Fibroblast of lung (primary cell): ENCODE measurements around the gene EPS8. TPM values are rescaled to one million over a fixed set of nuclear protein-coding genes. Genes with fewer than 3 reads are reported as not detected.

ENCODE experiments used
- DNase-seq, 2 donors: peaks; one replicate each; pipeline versions ENCODE4 v3.0.0 to v3.0.0-alpha.2; 2010; ENCODE audit warnings: low read depth in 2 of 2
- H2AFZ ChIP-seq: 2 replicates; pipeline ENCODE4 v1.5.1; 2012; ENCODE audit warnings: low read length, control low read depth, inconsistent platforms
- H3K27ac ChIP-seq: 2 replicates; pipeline ENCODE4 v1.5.1; 2011; ENCODE audit warnings: low read length, control low read depth; ENCODE audit not compliant: insufficient read depth
- H3K27me3 ChIP-seq: 2 replicates; pipeline ENCODE4 v1.5.1; 2011; ENCODE audit warnings: mild to moderate bottlenecking, low read length; ENCODE audit not compliant: control insufficient read depth, insufficient read depth
- H3K36me3 ChIP-seq: 2 replicates; pipeline ENCODE4 v1.5.1; 2011; ENCODE audit warnings: low read length; ENCODE audit not compliant: control insufficient read depth, insufficient read depth
- H3K4me1 ChIP-seq: 2 replicates; pipeline ENCODE4 v1.5.1; 2011; ENCODE audit warnings: low read length; ENCODE audit not compliant: control insufficient read depth, insufficient read depth; ENCODE audit errors: extremely low read depth
- H3K4me2 ChIP-seq: 2 replicates; pipeline ENCODE4 v1.5.1; 2011; ENCODE audit warnings: low read length, control low read depth; ENCODE audit not compliant: insufficient read depth; ENCODE audit errors: extremely low read depth
- H3K4me3 ChIP-seq, 4 experiments: fragments of 200-600 bp in 1 of 4; sonication (generic) in 1 of 4; replicated peaks in 1 of 4; 2 replicates each; pipeline ENCODE4 v1.5.1; 2011 to 2016; ENCODE audit warnings: low read length in 4 of 4, low read depth in 3 of 4, mild to moderate bottlenecking in 3 of 4, control low read depth in 2 of 4, inconsistent platforms in 1 of 4, mixed read lengths in 1 of 4; ENCODE audit not compliant: insufficient read depth in 1 of 4; ENCODE audit errors: control extremely low read depth in 1 of 4
- H3K79me2 ChIP-seq: 2 replicates; pipeline ENCODE4 v1.5.1; 2012; ENCODE audit warnings: mild to moderate bottlenecking, low read length, inconsistent platforms; ENCODE audit not compliant: control insufficient read depth, insufficient read depth
- H3K9ac ChIP-seq: 2 replicates; pipeline ENCODE4 v1.5.1; 2011; ENCODE audit warnings: mild to moderate bottlenecking, low read length, control low read depth; ENCODE audit not compliant: insufficient read depth
- H3K9me3 ChIP-seq: 2 replicates; pipeline ENCODE4 v1.5.1; 2012; ENCODE audit warnings: low read depth, low read length; ENCODE audit not compliant: control insufficient read depth, insufficient read depth
- H4K20me1 ChIP-seq: 2 replicates; pipeline ENCODE4 v1.5.1; 2011; ENCODE audit warnings: low read length; ENCODE audit not compliant: control insufficient read depth, insufficient read depth; ENCODE audit errors: extremely low read depth
- EZH2 ChIP-seq: IDR thresholded peaks from 2 replicates; pipeline ENCODE4 v1.5.1; 2012; ENCODE audit warnings: low read length, control low read depth, mild to moderate bottlenecking; ENCODE audit errors: missing control alignments
- polyA plus RNA-seq, 2 donors: library from polyadenylated mRNA; depleted of rRNA in 1 of 2; stranded (reverse) in 1 of 2; unstranded in 1 of 2; fragments of >200 nt; gene quantifications; 2 replicates each; pipeline ENCODE4 v1.2.1, GENCODE V29; 2011 to 2012; ENCODE audit warnings: missing spikeins in 1 of 2
- total RNA-seq: library from RNA; depleted of rRNA; stranded (reverse); fragments of >200 nt; gene quantifications from 2 replicates; pipeline ENCODE4 v1.2.1, GENCODE V29; 2014
- TF ChIP-seq, protein P1 (sequence below), 2 donors: IDR thresholded peaks in 1 of 2; conservative IDR thresholded peaks in 1 of 2; 1 replicate in 1 of 2; 2 replicates in 1 of 2; pipeline ENCODE4 v1.5.1; 2011 to 2012; ENCODE audit warnings: low read length in 2 of 2, control low read depth in 1 of 2, inconsistent platforms in 1 of 2, low read depth in 1 of 2, mild to moderate bottlenecking in 1 of 2

EPS8 gene
- total and polyA plus RNA-seq, 2 donors (not counting 1 experiment from before 2014, with no cell fraction given): 96.3 to 108 TPM

DNA sequence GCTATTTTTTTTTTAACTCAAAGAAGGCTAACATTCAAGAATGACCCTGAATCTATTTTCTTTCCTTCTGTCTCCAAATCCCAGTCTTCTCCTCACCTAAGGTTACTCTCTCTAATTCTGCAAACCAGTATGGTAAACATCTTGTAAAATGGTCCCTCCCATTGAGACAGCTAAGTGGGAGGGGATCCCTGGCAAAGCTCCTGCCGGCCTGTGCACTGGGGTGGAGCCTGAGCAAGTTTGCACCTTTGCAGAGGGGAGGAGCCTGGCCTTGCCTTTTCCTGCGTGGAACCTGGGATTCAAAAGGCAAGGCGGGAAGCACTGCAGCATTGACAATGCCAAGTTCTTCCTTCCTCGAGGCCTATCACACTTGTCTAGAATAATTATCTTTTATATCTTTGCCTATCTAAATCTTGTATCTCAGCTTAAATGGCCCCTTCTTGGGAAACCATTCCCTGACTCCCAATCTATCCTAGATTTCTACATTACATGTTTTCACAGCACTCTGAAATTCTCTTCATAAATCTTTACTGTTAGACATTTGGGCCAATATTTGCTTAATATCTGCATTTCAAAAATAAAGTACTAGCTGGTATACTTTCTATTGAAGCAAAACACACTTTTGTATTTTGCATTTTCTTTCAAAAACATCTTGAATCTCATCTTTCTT, 83.0 kb downstream of the EPS8 start:
- Histone ChIP-seq H4K20me1 (no peaks in the 10 kb centered on the region), H3K4me2 (no peak overlapping the region), H3K9me3 (no peaks in the 10 kb centered on the region), H3K4me1 (peaks cover 4% of the 10 kb centered on the region), H3K4me3 (no peak overlapping the region), H3K27ac (no peak overlapping the region), H3K36me3 (no peaks in the 10 kb centered on the region), H3K9ac (no peak overlapping the region), H3K79me2 (peaks cover 42% of the 10 kb centered on the region), H3K27me3 (no peaks in the 10 kb centered on the region), H2AFZ (no peak overlapping the region)
- TF ChIP-seq EZH2: no peak
- TF ChIP-seq, protein P1, sequence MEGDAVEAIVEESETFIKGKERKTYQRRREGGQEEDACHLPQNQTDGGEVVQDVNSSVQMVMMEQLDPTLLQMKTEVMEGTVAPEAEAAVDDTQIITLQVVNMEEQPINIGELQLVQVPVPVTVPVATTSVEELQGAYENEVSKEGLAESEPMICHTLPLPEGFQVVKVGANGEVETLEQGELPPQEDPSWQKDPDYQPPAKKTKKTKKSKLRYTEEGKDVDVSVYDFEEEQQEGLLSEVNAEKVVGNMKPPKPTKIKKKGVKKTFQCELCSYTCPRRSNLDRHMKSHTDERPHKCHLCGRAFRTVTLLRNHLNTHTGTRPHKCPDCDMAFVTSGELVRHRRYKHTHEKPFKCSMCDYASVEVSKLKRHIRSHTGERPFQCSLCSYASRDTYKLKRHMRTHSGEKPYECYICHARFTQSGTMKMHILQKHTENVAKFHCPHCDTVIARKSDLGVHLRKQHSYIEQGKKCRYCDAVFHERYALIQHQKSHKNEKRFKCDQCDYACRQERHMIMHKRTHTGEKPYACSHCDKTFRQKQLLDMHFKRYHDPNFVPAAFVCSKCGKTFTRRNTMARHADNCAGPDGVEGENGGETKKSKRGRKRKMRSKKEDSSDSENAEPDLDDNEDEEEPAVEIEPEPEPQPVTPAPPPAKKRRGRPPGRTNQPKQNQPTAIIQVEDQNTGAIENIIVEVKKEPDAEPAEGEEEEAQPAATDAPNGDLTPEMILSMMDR (conservative IDR thresholded peaks at IDR 0.05 in 1 of 2, IDR thresholded peaks at IDR 0.05 in 1 of 2; ENCODE audit: low read depth in 1 of 2, low read length in 2 of 2): no peak
- DNase-seq: no peak

DNA sequence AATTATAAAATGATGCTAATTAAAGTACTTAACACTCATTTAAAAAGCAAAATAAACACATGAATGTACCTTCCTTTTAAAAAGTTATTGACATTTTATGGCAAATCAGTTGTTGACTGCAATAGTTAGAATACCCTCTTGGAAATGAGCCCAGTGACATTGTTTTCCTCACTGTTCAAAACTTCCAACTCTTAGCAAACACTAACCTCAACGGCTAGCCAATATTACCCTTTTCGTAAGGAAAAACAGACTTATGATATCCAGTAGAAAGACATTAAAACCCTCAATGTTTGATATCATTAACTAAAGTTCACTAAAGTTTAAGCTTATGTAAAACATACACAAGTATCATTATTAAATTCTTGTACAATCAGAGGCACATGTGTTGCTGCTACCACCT, 83.6 kb downstream of the EPS8 start:
- no peaks in the 10 kb centered on the region for H3K9me3 ChIP-seq
- no peak for DNase-seq
- H3K9ac ChIP-seq: no peak overlapping the region
- TF ChIP-seq, protein P1 (conservative IDR thresholded peaks at IDR 0.05 in 1 of 2, IDR thresholded peaks at IDR 0.05 in 1 of 2; ENCODE audit: low read depth in 1 of 2, low read length in 2 of 2): no peak
- no peak for TF ChIP-seq EZH2
- no peak overlapping the region for H3K27ac ChIP-seq
- H3K36me3 ChIP-seq: no peaks in the 10 kb centered on the region
- H4K20me1 ChIP-seq: no peaks in the 10 kb centered on the region
- peaks cover 40% of the 10 kb centered on the region for H3K79me2 ChIP-seq
- no peak overlapping the region for H3K4me3 ChIP-seq
- H3K27me3 ChIP-seq: no peaks in the 10 kb centered on the region
- no peak overlapping the region for H2AFZ ChIP-seq
- peaks cover 8% of the 10 kb centered on the region for H3K4me1 ChIP-seq
- H3K4me2 ChIP-seq: no peak overlapping the region

DNA sequence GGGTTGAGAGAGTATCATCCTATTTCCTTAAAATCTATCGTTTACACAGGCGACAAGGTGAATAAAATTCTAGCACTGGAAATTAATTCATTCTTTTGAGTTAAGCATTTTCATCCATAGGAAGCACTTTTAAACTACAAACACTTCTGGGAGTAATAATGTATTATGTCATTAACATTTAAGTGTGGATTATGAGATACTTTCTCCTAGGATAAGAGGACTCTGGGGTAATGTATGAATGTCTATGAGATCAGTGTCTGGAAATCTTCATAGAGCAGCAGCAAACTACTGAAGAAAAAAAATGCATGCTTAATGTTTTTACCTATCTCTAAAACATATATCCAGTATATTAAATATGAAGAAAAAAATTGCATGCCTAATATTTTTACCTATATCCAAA, 86.9 kb downstream of the EPS8 start:
- Histone ChIP-seq H4K20me1 (no peaks in the 10 kb centered on the region), H3K27me3 (no peaks in the 10 kb centered on the region), H3K27ac (peak overlapping the region; percentile 85), H3K4me1 (peaks cover 18% of the 10 kb centered on the region), H2AFZ (no peak overlapping the region), H3K9me3 (no peaks in the 10 kb centered on the region), H3K4me3 (no peak overlapping the region), H3K36me3 (no peaks in the 10 kb centered on the region), H3K4me2 (peak overlapping the region; percentile 48), H3K79me2 (peaks cover 43% of the 10 kb centered on the region), H3K9ac (no peak overlapping the region)
- no peak for DNase-seq
- TF ChIP-seq EZH2: no peak
- TF ChIP-seq, protein P1 (conservative IDR thresholded peaks at IDR 0.05 in 1 of 2, IDR thresholded peaks at IDR 0.05 in 1 of 2; ENCODE audit: low read depth in 1 of 2, low read length in 2 of 2): no peak
